NT2/D1 (cell line): Measurements from ENCODE around the gene KRTAP10-7.

Experiments used
- SUZ12 ChIP-seq: IDR thresholded peaks from 2 replicates; pipeline ENCODE4 v1.6.1; 2011; ENCODE audit not compliant: insufficient read length, insufficient read depth; ENCODE audit errors: extremely low read depth
- YY1 ChIP-seq: IDR thresholded peaks from 2 replicates; pipeline ENCODE4 v1.6.1; 2011; ENCODE audit not compliant: insufficient read length, insufficient read depth
- ZNF274 ChIP-seq: IDR thresholded peaks from 2 replicates; pipeline ENCODE4 v1.6.1; 2011; ENCODE audit warnings: mild to moderate bottlenecking, low read depth, low read length

DNA sequence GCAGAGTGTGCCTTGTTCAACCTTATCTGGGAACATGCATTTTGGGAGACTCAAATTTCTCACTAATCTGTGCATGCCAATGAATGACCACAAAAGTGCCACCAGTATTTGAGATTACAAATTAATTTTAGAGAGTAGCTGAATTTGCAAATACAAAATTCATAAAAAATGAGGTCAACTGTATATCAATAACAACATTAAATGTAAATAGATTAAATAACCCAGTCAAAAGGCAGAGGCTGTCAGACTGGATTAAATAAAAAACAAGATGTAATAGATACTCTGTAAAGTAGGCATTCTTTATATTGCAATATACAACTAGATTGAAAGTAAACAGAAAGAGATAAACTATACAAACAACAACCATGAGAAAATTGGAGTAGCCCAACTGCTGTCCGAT, 36.3 kb upstream of the KRTAP10-7 start:
- TF ChIP-seq ZNF274 = no peak
- TF ChIP-seq YY1 = no peak
- no peak for TF ChIP-seq SUZ12
